DMS53 treated with DMSO at 0.1 percent for 48 hours (cell line): ENCODE measurements around the gene AMBP.

ENCODE experiments used
- DNase-seq: peaks from one replicate; lab custom pipeline; 2025; ENCODE audit not compliant: unreplicated experiment; lab: John Stamatoyannopoulos, UW

AMBP gene

GRCh38 chr9:114076237-114077161 lies 1.6 kb downstream of the AMBP start:
- no peak for DNase-seq

DNA sequence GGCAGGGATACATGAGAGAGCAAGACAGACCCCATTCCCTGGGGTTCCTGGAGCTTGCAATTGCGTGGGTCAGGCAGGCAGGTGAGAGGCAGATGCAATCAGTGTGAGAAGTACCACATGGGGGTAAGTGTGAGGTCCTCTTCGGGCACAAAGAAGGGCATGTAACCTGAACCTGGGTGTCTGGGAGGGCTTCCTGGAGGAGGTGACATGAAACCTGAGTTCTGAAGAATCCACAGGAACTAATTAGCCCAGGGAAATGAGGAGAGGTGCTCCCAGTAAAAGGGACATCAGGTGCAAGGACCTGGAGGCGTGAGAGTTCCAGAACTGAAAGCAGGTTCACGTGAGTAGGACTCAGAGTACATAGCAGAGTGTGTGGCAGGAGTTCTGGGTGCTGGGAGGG lies 2.5 kb downstream of the AMBP start:
- DNase-seq = no peak

DNA sequence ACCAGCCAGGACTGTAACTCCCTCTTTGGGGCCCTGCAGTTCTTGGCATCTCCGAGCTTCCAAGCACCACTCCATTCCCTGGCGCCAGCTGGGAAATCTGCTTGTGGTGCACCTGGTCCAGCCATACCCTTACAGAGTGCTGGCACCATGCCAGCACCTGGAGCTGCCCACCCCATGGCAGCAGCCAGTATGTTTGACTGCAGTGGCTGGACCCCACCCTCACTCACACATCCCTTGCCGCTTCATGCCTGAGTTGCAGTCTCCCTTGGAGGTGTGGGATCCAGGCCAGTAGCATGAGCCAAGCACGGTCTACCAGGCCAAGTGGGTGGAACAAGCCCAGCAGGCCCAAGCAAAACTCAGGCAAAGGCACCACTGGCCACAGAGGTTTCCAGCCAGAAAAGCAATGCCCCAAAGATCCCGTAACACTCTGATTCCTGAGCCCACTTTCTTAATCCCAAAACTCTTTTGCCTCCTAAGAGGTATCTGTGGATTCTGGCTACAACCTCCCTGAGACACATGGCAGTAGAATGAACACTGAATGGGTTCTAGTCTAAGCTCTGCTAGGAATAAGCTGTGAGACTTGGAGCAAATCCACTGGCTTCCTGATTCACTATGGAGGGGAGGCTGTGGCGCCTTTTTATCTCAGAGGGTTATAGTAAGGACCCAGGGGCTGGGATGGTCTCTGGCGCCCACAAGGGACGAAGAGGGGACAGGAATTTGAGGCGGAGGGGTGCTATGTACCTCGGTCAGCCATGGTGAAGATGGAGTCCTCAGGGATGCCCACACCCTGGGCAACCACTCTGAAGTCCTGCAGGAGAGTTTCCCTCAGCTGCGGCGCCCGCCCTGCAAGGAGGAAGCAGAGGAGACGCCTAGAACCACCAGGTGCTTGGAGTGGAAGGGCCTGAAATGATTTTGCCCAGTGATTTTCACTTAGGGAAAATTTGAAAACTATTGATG lies 5.6 kb downstream of the AMBP start:
- DNase-seq = no peak

DNA sequence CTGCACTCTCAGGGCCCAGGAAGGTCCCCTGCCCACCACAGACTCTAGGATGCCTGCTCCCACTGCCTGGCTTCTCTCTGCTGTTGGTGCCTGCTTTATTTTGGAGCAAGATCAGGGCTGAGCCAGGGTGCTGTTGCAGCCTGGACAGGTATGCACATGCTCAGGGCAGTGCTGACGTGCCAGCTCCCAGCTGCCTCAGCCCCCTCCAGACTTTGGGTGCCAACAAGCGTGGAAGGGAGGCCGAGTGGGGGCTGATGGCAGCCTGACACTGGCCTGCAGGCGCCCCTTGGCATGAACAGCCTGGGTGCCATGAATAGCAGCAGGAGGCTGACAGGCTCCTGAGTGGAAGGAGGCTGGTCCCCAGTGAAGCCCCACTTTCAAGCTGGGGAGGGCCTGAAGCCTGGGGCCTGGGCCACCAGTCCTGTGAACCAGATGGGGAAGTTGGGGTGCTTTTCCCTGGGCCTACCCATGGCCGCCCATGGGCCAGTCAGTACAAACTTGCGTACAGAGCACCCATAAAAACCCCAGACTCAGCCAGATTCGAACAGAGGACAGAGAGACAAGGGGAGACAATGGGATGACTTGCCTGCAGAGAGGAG lies 6.8 kb downstream of the AMBP start:
- DNase-seq = no peak

DNA sequence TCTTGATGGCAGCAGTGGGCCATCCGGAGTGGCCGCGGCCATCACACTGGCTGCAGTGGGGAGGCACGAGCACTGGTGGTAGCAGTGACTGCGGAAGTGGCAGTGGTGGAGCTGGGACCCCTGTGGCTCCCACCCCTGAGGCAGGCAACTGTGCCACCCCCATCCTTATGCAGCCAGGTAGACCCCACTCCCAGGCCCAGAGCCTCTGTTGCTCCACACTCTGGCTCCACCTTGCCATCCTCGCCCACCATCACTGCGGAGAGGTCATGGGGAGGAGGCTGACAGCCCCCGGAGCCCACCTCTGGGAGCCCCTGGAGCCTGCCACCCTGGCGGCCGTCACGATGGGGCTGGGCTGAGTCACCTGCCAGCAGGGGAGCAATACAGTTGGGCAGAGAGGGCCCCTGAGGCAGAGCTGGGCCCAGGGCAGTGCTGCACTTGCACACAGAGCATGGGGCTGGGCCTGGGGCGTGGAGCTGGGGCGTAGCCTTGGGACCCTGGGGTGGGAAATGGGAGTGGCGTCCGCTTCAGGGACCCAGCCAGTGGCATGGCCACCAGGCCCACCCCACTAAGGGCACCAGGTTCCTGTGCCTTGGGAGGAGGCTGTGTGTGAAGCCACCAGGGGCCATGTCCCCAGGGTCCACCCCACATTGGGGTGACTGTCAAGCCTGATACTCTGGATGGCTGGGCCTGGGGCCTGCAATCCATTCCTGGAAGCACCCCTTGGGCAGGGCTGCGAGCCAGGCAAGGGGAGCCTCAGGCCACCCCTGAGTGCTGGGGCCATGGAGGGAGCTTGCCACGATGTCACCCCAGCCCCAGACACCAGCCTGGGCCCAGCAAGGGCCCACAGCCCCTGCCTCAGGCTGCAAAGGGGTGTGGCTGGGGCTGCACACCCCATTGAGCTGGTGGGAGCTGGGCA lies 7.7 kb downstream of the AMBP start:
- no peak for DNase-seq

DNA sequence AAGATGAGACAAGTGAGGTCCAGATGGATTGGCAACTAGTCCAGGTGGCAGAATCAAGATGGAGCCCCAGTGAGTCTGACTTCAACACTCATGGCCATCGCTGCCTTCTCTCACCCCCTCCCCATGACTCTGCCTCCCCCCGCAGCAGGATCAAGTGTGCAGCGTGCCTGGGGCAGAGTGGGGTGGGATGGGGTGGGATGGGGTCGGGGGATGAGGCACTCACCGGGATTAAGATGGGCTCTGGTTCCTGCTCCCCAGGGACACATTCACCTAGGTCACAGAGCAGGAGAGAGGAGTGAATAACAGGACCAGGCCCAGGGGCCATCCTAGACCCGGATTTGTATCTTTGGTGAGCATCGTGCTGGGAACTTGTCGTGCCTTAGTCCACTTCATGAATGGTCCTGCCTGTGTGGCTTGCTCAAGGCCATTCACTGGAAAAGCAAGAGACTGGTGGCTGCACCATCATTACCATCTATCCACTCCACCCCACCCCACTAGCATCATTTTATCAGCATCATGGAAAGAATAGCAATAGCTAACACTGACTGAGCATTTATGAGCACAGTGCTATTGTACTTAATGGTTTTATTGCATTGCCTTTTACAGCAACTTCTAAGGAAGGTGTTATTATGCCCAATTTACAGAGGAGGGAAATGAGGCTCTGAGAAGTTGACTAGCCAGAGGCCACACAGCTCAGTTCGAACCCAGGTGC lies 8.5 kb downstream of the AMBP start:
- DNase-seq = no peak

DNA sequence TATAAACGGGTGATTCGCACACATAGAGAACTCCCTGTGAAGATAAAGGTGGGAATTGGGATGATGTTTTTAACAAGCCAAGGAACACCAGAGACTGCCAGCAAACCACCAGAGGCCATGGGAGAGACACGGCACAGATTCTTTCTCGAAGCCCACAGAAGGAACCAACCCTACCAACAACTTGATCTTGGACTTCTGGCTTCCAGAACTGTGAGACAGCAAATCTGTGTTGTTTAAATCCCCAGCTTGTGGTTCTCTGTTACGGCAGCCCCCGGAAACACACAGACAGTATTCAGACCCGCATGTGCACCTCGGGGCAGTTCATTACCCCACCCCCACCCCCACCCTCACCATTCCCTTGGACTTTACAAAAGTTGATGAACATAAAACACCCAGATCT lies 12.8 kb downstream of the AMBP start:
- DNase-seq = no peak

GRCh38 chr9:114061830-114062474 lies 16.1 kb downstream of the AMBP start:
- no peak for DNase-seq

- no peak for DNase-seq
Measured at GRCh38 chr9:114061292-114061691, 16.8 kb downstream of the AMBP start.

DNA sequence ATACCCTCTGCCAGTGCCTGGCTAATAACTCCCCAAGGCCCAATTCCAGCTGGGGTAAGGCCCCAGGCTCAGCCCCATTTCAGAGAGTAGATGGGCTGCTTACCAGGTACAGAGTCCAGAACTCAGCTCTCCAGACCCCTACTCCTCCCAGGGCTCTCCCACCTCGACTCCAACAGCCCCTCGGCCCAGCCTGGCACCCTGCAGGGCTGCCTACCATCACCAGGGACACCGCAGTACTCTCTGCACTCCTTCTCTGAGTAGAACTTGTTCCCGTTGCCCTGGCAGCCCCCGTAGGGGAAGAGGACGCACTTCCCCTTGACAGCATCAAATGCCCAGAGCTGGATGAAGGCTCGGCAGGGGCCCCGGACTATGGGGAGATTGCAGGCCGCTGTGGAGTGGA lies 17.4 kb downstream of the AMBP start:
- DNase-seq = no peak

DNA sequence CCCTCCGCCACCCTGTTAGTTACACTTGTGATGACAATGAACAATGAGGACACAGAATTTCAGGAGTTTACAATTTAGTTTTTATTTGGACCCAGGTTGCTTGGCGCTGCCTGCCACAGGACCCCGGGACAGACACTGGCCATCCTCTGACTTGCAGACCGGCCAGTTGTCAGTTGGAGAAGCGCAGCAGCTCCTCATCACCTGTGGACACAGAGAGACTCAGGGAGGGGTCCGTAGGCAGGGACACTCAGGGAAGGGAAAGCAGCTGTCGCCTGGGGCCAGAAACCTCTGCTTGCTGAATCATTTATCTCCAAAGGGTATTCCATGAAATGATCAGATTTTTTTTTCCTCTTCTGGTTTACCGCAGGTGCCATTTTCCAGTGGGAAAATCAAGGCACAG lies 18.0 kb downstream of the AMBP start:
- no peak for DNase-seq

DNA sequence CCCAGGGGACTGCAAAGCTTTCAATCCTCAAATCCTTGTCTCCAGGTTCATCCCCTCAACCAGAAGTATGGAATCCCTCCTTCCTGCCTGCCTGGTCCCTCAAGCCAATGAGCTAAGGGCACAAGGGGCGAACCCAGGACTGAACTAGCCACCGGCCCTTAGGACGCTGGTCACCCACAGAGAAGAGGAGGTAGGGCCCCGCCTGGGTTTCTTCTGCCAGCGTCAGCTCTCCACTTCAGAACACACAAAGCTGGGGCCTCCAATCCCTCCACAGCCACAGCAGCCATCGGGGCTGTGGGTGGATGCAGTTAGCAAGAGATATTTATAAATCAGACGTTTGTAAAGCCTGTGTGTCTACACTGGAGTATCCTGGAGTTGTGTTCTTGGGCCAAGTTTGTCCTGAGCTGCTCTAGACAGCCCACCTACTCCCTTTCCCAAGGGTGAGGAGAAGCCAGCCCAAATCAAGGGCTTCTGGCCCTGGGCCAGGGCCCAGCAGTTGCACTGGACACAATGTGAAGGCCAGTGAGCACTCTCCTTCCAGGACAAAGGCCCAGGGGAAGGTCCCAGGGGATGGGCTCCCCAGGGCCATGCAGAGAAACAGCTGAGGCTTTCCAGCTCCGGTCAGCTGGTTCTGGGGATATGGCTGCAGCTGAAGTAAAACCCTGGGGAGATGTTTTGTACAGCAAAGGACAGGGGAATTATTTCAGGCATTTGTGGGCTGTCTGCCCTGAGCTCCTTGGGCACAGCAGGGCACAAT lies 18.9 kb downstream of the AMBP start:
- no peak for DNase-seq

GRCh38 chr9:114058688-114059046 lies 19.4 kb downstream of the AMBP start:
- DNase-seq = no peak

DNA sequence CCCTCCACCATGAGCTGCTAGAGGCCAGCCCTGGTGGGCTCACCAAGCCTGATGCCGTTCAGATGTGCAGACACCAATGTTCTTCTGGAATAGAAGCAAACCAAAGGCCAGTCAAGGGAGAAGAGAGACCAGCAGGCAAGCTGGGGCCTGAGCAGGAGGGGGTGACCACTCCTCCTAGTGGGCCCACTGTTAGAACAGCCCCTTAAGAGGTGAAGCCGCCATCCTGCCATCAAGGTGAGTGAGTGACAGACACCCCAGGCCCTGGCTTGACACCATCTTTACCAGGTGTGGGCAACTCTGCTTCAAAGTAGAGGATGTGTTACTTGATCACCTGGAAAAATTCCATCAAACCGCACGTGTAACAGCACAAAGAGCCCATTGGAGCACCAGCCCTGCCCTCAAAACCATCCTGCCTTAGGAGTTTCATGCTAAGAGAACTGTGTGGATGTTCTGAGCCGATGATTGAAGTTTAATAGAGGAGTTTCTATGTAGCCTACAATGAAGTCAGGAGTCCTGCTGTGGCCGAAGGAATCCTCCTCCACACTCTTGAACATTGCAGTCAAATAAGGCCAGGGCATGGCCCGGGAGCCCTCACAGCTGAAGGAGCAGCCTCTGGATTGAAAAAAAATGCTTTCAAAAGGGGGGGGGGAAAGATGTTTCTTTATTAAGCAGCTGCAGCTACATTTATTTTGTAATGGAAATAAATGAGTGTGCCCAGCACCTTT lies 20.8 kb downstream of the AMBP start:
- no peak for DNase-seq

DNA sequence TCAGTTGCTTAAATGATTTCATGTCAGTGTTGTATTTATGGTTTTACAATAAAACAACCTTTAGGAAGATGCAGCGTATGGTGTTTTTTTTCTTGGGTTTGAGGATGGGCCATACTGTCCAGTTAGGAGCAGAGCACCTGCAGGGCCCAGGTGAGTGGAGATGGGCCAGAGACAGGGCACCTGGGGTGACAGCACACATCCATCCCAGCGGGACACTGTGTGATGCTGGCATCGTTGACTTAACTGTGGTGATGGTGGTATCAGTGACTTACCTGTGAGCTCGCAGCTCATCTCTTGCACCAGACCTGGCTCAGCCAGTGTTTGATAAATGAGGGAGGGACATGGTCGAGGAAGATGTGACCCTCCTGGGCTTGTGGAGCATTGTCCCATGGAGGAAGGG lies 21.6 kb downstream of the AMBP start:
- no peak for DNase-seq

- DNase-seq = no peak
Measured at GRCh38 chr9:114055894-114056293, 22.2 kb downstream of the AMBP start.

- no peak for DNase-seq
Measured at GRCh38 chr9:114055061-114055460, 23.0 kb downstream of the AMBP start.

- DNase-seq = no peak
Measured at GRCh38 chr9:114054191-114054690, 23.9 kb downstream of the AMBP start.
